HTERT RPE-1 (cell line): ENCODE data around the gene MAU2.

Experiments
- in situ Hi-C: fragments of 300-500 bp; cut with MboI; formaldehyde crosslinking; loops from 4 replicates; pipeline ENCODE4 v1.14.3; 2020; ENCODE audit warnings: low sequenced_read_pairs

Gene MAU2

DNA sequence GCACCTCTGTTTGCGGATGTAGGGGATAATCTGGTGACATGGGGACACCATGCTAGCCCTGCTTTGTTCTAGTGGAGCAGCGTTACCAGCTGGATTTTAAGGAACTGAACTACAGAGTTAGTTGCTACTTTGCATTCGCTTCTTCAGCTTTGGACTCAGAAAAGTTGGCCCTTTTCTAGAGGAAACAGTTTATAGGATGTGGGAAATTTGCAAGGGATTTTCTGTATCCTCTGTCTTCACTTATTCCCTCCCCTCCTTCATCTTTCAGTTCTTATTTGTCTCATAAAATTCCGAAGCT is 87.0 kb downstream of the MAU2 start:
- in situ Hi-C loops = no loop called here
